Loucy (cell line): ENCODE results near the gene BTBD1.
"Not testable (repeated sequence)": the region's sequence is repeated elsewhere in the genome, so short reads cannot be mapped to it uniquely, and the experiment has no call there.

Experiments used
- EZH2phosphoT487 ChIP-seq: fragments of 200-600 bp; IDR thresholded peaks from 2 replicates; pipeline ENCODE4 v1.6.1; 2018; ENCODE audit warnings: antibody characterized with exemption, mild to moderate bottlenecking, moderate library complexity, borderline replicate concordance
- TF ChIP-seq, protein P1 (sequence below): fragments of 200-600 bp; sonication (generic); conservative IDR thresholded peaks from 2 replicates; pipeline ENCODE4 v1.5.1; 2014; ENCODE audit warnings: mild to moderate bottlenecking, antibody characterized with exemption, low read length

GRCh38 chr15:83069211-83069642 lies 2.2 kb upstream of the BTBD1 start:
- TF ChIP-seq, protein P1, sequence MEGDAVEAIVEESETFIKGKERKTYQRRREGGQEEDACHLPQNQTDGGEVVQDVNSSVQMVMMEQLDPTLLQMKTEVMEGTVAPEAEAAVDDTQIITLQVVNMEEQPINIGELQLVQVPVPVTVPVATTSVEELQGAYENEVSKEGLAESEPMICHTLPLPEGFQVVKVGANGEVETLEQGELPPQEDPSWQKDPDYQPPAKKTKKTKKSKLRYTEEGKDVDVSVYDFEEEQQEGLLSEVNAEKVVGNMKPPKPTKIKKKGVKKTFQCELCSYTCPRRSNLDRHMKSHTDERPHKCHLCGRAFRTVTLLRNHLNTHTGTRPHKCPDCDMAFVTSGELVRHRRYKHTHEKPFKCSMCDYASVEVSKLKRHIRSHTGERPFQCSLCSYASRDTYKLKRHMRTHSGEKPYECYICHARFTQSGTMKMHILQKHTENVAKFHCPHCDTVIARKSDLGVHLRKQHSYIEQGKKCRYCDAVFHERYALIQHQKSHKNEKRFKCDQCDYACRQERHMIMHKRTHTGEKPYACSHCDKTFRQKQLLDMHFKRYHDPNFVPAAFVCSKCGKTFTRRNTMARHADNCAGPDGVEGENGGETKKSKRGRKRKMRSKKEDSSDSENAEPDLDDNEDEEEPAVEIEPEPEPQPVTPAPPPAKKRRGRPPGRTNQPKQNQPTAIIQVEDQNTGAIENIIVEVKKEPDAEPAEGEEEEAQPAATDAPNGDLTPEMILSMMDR: not testable (repeated sequence)
- not testable (repeated sequence) for TF ChIP-seq EZH2phosphoT487
